Measurements from ENCODE around the gene DAB1. TPM values are rescaled to one million over a fixed set of nuclear protein-coding genes. Genes with fewer than 3 reads are reported as not detected.

The DAB1 gene
- total RNA-seq, 1 donor = 0.45 TPM

GRCh38 chr1:57158604-57158998 is 265.3 kb downstream of the DAB1 start:
- no peak for DNase-seq (ENCODE audit: low read depth)

GRCh38 chr1:57157818-57158603 is 265.8 kb downstream of the DAB1 start:
- no peak for TF ChIP-seq CTCF (IDR thresholded peaks at IDR 0.05; ENCODE audit: insufficient read depth, low read length)
- no peak overlapping the region for H3K4me3 ChIP-seq (ENCODE audit: low read depth, low read length)

More at GRCh38 chr1:57158604-57158998, 265.3 kb downstream of the DAB1 start:
- H3K4me3 ChIP-seq (ENCODE audit: low read depth, low read length) = no peak overlapping the region
- no peak for TF ChIP-seq CTCF (IDR thresholded peaks at IDR 0.05; ENCODE audit: insufficient read depth, low read length)

DNA sequence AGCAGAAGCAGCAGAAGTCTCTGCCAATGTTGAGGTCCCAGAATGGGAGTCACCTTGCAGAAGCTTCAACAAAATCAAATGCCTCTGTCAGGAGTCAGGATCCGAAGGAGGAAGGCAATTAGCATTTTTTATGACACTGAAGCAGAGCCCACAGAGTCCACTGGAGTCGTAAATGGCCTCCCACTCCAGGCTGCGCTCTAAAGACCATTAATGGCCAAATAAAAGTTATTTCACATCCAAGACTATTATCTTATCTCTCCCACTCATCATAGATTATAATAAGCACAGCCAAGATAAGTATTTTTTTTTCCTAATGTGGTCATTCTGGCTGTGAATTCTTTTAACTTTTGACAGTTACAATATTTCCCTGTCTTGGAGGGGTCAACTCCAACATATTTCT is 267.0 kb downstream of the DAB1 start:
- TF ChIP-seq CTCF (IDR thresholded peaks at IDR 0.05; ENCODE audit: insufficient read depth, low read length) = no peak
- no peak for DNase-seq (ENCODE audit: low read depth)
- H3K4me3 ChIP-seq (ENCODE audit: low read depth, low read length) = no peak overlapping the region

More at GRCh38 chr1:57157818-57158603, 265.8 kb downstream of the DAB1 start:
- no peak for DNase-seq (ENCODE audit: low read depth)

DNA sequence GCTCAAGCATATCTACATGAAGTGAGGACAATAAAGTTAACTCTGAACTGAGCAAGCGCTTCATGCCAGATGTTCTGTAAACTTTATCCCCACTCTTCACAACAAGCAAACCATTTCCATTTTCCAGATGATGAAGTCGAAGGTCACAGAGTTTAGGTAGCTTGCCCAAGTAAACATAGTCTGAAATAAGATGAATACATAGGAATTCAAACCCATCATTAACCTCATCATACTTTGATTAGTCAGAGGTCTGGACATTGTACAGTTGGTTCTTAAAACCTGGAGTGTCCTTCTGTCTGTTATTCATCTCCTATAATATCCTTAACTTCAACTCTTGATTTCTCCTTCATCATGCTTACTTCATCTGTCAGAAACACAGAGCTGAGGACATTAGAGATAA is 277.8 kb downstream of the DAB1 start:
- TF ChIP-seq CTCF (IDR thresholded peaks at IDR 0.05; ENCODE audit: insufficient read depth, low read length) = no peak
- no peak overlapping the region for H3K4me3 ChIP-seq (ENCODE audit: low read depth, low read length)
- DNase-seq (ENCODE audit: low read depth) = peak; percentile 43

GRCh38 chr1:57142999-57143398 is 280.9 kb downstream of the DAB1 start:
- TF ChIP-seq CTCF (IDR thresholded peaks at IDR 0.05; ENCODE audit: insufficient read depth, low read length) = no peak
- no peak for DNase-seq (ENCODE audit: low read depth)
- no peak overlapping the region for H3K4me3 ChIP-seq (ENCODE audit: low read depth, low read length)

- no peak overlapping the region for H3K4me3 ChIP-seq (ENCODE audit: low read depth, low read length)
- no peak for DNase-seq (ENCODE audit: low read depth)
- TF ChIP-seq CTCF (IDR thresholded peaks at IDR 0.05; ENCODE audit: insufficient read depth, low read length) = no peak
Observed at GRCh38 chr1:57142169-57142568, 281.7 kb downstream of the DAB1 start.

Measured in fibroblast of the aortic adventitia (primary cell).